Transverse colon (tissue), 4 donors: ENCODE results near the gene PAPOLB. TPM values are rescaled to one million over a fixed set of nuclear protein-coding genes. Genes with fewer than 3 reads are reported as not detected.
A peak's percentile ranks its signal among the peaks of the same experiment; 100 is the strongest.

Experiments used
- DNase-seq: peaks from one replicate; pipeline ENCODE4 v3.0.0-alpha.2; 2019
- H3K27ac ChIP-seq, 4 donors: fragments of 200-600 bp; sonication (generic); 2 replicates each; pipeline ENCODE4 v1.5.1; 2016 to 2018; ENCODE audit warnings: inconsistent platforms in 4 of 4
- H3K27me3 ChIP-seq: fragments of 200-600 bp; sonication (generic); 2 replicates; pipeline ENCODE4 v1.5.1; 2017; ENCODE audit warnings: inconsistent platforms
- H3K36me3 ChIP-seq, 4 donors: fragments of 200-600 bp; sonication (generic); 2 replicates each; pipeline ENCODE4 v1.5.1; 2017 to 2019; ENCODE audit warnings: inconsistent platforms in 4 of 4
- H3K4me1 ChIP-seq, 4 donors: fragments of 200-600 bp; sonication (generic); 2 replicates each; pipeline ENCODE4 v1.5.1; 2017 to 2020; ENCODE audit warnings: inconsistent platforms in 4 of 4
- H3K4me3 ChIP-seq, 4 donors: fragments of 200-600 bp; sonication (generic); 1 replicate in 1 of 4; 2 replicates in 3 of 4; pipeline versions ENCODE4 v1.5.1 to v1.6.1; 2017 to 2019; ENCODE audit warnings: inconsistent platforms in 4 of 4
- H3K9me3 ChIP-seq, 2 donors: fragments of 200-600 bp; sonication (generic); 2 replicates each; pipeline ENCODE4 v1.5.1; 2017 to 2019; ENCODE audit warnings: inconsistent platforms in 2 of 2
- CTCF ChIP-seq, 5 experiments: fragments of 200-600 bp in 3 of 5; fragments of 450-650 bp in 2 of 5; sonication (generic) in 3 of 5; IDR thresholded peaks; 1 replicate in 2 of 5; 2 replicates in 3 of 5; pipeline ENCODE4 v1.5.1; 2016 to 2017; ENCODE audit warnings: antibody characterized with exemption in 5 of 5, inconsistent platforms in 3 of 5, mild to moderate bottlenecking in 2 of 5, moderate library complexity in 1 of 5
- EP300 ChIP-seq: sonication (generic); formaldehyde crosslinking; IDR thresholded peaks from one replicate; pipeline ENCODE4 v1.6.1; 2017; ENCODE audit warnings: antibody characterized with exemption, low read depth
- POLR2A ChIP-seq: fragments of 450-650 bp; IDR thresholded peaks from one replicate; pipeline ENCODE4 v1.6.1; 2016; ENCODE audit warnings: antibody characterized with exemption, mild to moderate bottlenecking, moderate library complexity
- POLR2AphosphoS5 ChIP-seq, 3 donors: sonication (generic); formaldehyde crosslinking; IDR thresholded peaks; one replicate each; pipeline ENCODE4 v1.6.1; 2016; ENCODE audit warnings: antibody characterized with exemption in 3 of 3
- WGBS, 2 donors: methylation state at CpG; one replicate each; pipeline ENCODE4 v1.1.5; 2018; ENCODE audit warnings: low coverage in 1 of 2; 5-methylcytosine and 5-hydroxymethylcytosine counted together
- in situ Hi-C, 4 donors: fragments of 200-750 bp; cut with MboI; loops; one replicate each; pipeline versions ENCODE4 v1.15.0 to v1.15.1; 2017; ENCODE audit warnings: low sequenced_read_pairs in 3 of 4, low pct_ligation_motif_present in 1 of 4, low pct_unique_long_range_greater_than_20kb in 1 of 4
- intact Hi-C: fragments of 100-400 bp; cut with DNase I; formaldehyde crosslinking; loops from one replicate; pipeline ENCODE4 v1.15.1; 2023; ENCODE audit warnings: low total_unique reads
- total RNA-seq, 4 donors: library from RNA; depleted of rRNA; stranded (reverse); fragments of >200 nt; gene quantifications; one replicate each; pipeline ENCODE4 v1.1.0, GENCODE V29; 2016

Gene PAPOLB
- total RNA-seq = under 1 TPM in 2 of 4 donors, not detected in 2; 0.16 to 0.60 TPM

DNA sequence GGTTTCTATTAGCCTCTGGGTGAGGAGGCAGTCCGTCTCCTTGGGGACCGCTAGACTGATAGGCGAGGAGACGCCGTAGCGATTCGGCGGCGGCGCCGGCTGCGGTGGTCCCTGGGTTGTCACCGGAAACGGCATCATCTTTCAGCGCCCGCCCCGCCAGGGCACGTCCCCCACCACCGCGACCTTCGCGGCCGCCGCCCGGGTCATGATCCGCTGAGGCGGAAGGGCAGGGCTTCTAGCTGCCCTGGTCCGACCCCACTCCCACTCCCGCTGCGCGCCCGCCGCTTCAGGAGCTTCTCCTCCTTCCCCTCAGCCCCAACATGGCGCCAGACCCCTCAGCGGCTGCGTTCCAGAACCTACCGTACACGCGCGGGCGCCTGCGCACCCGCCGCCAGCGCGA, at the start of gene PAPOLB:
Gene PAPOLB (minus strand): TSS at position 358 of the 400 bp plus-strand sequence. CDS start 220 bp downstream, at position 138.
- in situ Hi-C loops (no loop called here), intact Hi-C loops (no loop called here)
- TF ChIP-seq POLR2A = no peak
- no peak for TF ChIP-seq EP300
- no peak for TF ChIP-seq CTCF (IDR thresholded peaks at IDR 0.05)
- TF ChIP-seq POLR2AphosphoS5 (IDR thresholded peaks at IDR 0.05) = no peak
- no peaks in the 10 kb centered on the region for H3K9me3 ChIP-seq
- H3K36me3 ChIP-seq = no peaks in the 10 kb centered on the region
- WGBS, 2 donors = 47% methylated on average over 45 of the region's 46 CpGs; no CpG with 5 or more reads in 1 of the 2 donors
- H3K27me3 ChIP-seq = peaks cover 21% of the 10 kb centered on the region
- peak within 1 kb of the TSS in 3 of 4 donors; percentile 14 to 40 (median 23) for H3K4me3 ChIP-seq
- DNase-seq = no peak
- no peaks in the 10 kb centered on the region for H3K4me1 ChIP-seq
- H3K27ac ChIP-seq = no peak within 1 kb of the TSS

DNA sequence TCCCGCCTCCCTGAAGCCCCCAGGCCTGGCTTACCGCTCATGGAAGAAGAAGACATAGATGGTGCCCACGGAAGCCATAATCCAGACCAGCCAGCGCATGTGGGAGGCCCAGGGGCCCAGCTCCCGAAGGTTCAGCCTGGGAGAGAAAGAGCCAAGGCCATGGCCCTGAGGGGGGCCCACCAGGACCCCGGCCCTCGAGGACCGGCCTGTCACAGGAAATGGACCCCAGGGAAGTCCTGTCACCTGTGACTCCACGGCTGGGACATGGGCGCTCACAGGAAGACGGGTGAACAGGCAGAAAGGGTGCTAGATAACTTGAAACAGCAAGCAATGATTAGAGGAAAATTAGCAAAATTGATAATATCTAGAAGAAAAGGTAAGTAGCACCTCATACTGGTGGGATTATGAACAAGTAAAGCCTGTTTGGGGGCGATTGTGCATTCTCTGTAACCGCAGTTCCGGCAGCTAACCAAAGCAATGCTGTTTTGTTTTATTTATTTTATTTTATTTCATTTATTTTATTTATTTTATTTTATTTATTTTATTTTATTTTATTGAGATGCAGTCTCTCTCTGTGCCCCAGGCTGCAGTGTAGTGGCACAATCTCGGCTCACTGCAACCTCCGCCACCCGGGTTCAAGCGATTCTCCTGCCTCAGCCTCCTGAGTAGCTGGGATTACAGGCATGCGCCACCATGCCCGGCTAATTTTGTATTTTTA, 49.4 kb upstream of the PAPOLB start:
- intact Hi-C loops = no loop called here
- in situ Hi-C loops = no loop called here
- H3K9me3 ChIP-seq = no peaks in the 10 kb centered on the region

GRCh38 chr7:4906682-4907081, 44.9 kb upstream of the PAPOLB start:
- no peak overlapping the region for H3K4me3 ChIP-seq
- in situ Hi-C loops (no loop called here), intact Hi-C loops (no loop called here)
- no peaks in the 10 kb centered on the region for H3K9me3 ChIP-seq
- H3K36me3 ChIP-seq = no peaks in the 10 kb centered on the region
- no peak overlapping the region for H3K27ac ChIP-seq
- DNase-seq = no peak
- no peaks in the 10 kb centered on the region for H3K4me1 ChIP-seq
- WGBS, 2 donors = 33% methylated on average over 1 of the region's 1 CpG; no CpG with 5 or more reads in 1 of the 2 donors
- TF ChIP-seq CTCF (IDR thresholded peaks at IDR 0.05) = no peak
- TF ChIP-seq EP300 = no peak
- no peak for TF ChIP-seq POLR2A
- TF ChIP-seq POLR2AphosphoS5 (IDR thresholded peaks at IDR 0.05) = no peak
- no peaks in the 10 kb centered on the region for H3K27me3 ChIP-seq

More for the DNA sequence above, 49.4 kb upstream of the PAPOLB start:
- TF ChIP-seq CTCF (IDR thresholded peaks at IDR 0.05) (no peak), POLR2AphosphoS5 (IDR thresholded peaks at IDR 0.05) (no peak), POLR2A (no peak), EP300 (no peak)
- Histone ChIP-seq H3K4me1 (no peaks in the 10 kb centered on the region), H3K27ac (no peak overlapping the region), H3K36me3 (no peaks in the 10 kb centered on the region), H3K4me3 (no peak overlapping the region), H3K27me3 (no peaks in the 10 kb centered on the region)
- WGBS, 2 donors = 88 to 99% methylated on average over 9 to 20 of the region's 20 CpGs
- no peak for DNase-seq

GRCh38 chr7:4905171-4905570, 43.3 kb upstream of the PAPOLB start:
- H3K27ac ChIP-seq = no peak overlapping the region
- no peaks in the 10 kb centered on the region for H3K4me1 ChIP-seq
- intact Hi-C loops (no loop called here), in situ Hi-C loops (no loop called here)
- no peaks in the 10 kb centered on the region for H3K9me3 ChIP-seq
- no peak for DNase-seq
- no peak overlapping the region for H3K4me3 ChIP-seq
- no peaks in the 10 kb centered on the region for H3K36me3 ChIP-seq
- TF ChIP-seq POLR2AphosphoS5 (IDR thresholded peaks at IDR 0.05) (no peak), CTCF (IDR thresholded peaks at IDR 0.05) (no peak), POLR2A (no peak), EP300 (no peak)
- H3K27me3 ChIP-seq = no peaks in the 10 kb centered on the region
- 40 to 47% methylated on average over 1 of the region's 1 CpG for WGBS, 2 donors
